Measurements from ENCODE around the gene SF3B1. TPM values are rescaled to one million over a fixed set of nuclear protein-coding genes. Genes with fewer than 3 reads are reported as not detected.

Gene SF3B1
- total and polyA plus RNA-seq, 2 experiments from 2014 or later: 196 to 216 TPM

- in situ Hi-C loops (cut with MboI): no loop called here
Measured at GRCh38 chr2:197340591-197340990, 94.2 kb downstream of the SF3B1 start.

More at GRCh38 chr2:197340591-197340990, 94.2 kb downstream of the SF3B1 start:
- no peaks in the 10 kb centered on the region for H3F3A ChIP-seq (ENCODE audit: insufficient read depth)
- no peaks in the 10 kb centered on the region for H3K36me3 ChIP-seq (ENCODE audit: low read depth)
- H3K9me3 ChIP-seq (ENCODE audit: low read depth): no peaks in the 10 kb centered on the region
- no peaks in the 10 kb centered on the region for H3K9me2 ChIP-seq (ENCODE audit: insufficient read depth)
- H4K20me1 ChIP-seq (ENCODE audit: insufficient read depth): no peaks in the 10 kb centered on the region
- H2AFZ ChIP-seq: no peak overlapping the region
- no peak overlapping the region for H3K27ac ChIP-seq
- H3K4me3 ChIP-seq: no peak overlapping the region
- no peak for TF ChIP-seq EZH2 (IDR thresholded peaks at IDR 0.05; ENCODE audit: insufficient read depth, poor library complexity, severe bottlenecking)
- no peak for TF ChIP-seq EZH2phosphoT487 (IDR thresholded peaks at IDR 0.05; ENCODE audit: insufficient read depth, low read depth)
- DNase-seq: no peak
- H3K27me3 ChIP-seq (replicated peaks; ENCODE audit: insufficient read depth): no peaks in the 10 kb centered on the region
- H3K4me1 ChIP-seq (ENCODE audit: insufficient read depth): no peaks in the 10 kb centered on the region
- no peak overlapping the region for H3K4me2 ChIP-seq (ENCODE audit: unreplicated experiment)
- 81 to 90% methylated on average over 5 of the region's 5 CpGs for WGBS, 2 experiments (ENCODE audit: low coverage in 1 of 2, low lambda C conversion rate in 2 of 2, missing lambda C conversion rate in 2 of 2)
- no peak overlapping the region for H3K9ac ChIP-seq
- no peaks in the 10 kb centered on the region for H3K79me2 ChIP-seq (ENCODE audit: insufficient read depth)

Small RNAs within 50 kb of the gene (small RNA-seq; reads per million reads assigned to genes)
- not detected for gene RF00394 (ENCODE audit: low read depth, low replicate concordance)
- not detected for gene RNU6-1029P (ENCODE audit: low read depth, low replicate concordance)

Other genes starting within 250 kb of the SF3B1 start
- gene ANKRD44, start 124.2 kb downstream of the SF3B1 start, total RNA-seq (2014; rRNA removed; shearing (Covaris generic)): 4.9 and 8.9 TPM in 2 replicates
- 2.7 and 2.9 TPM in 2 replicates for gene ANKRD44, start 124.2 kb downstream of the SF3B1 start, polyA plus RNA-seq (2016; fragmentation: Nextera tagmentation; extraction: Ambion mirVana)
- 40.4 and 44.1 TPM in 2 replicates for gene COQ10B, start 18.5 kb upstream of the SF3B1 start, total RNA-seq (2014; rRNA removed; shearing (Covaris generic))
- 57.7 and 59.4 TPM in 2 replicates for gene COQ10B, start 18.5 kb upstream of the SF3B1 start, polyA plus RNA-seq (2016; fragmentation: Nextera tagmentation; extraction: Ambion mirVana)
- 106 and 151 TPM in 2 replicates for gene HSPD1, start 64.8 kb upstream of the SF3B1 start, total RNA-seq (2014; rRNA removed; shearing (Covaris generic))
- gene HSPD1, start 64.8 kb upstream of the SF3B1 start, polyA plus RNA-seq (2016; fragmentation: Nextera tagmentation; extraction: Ambion mirVana): 209 and 214 TPM in 2 replicates
- gene HSPE1, start 65.4 kb upstream of the SF3B1 start, total RNA-seq (2014; rRNA removed; shearing (Covaris generic)): 54.6 and 83.3 TPM in 2 replicates
- gene HSPE1, start 65.4 kb upstream of the SF3B1 start, polyA plus RNA-seq (2016; fragmentation: Nextera tagmentation; extraction: Ambion mirVana): 180 and 188 TPM in 2 replicates
- 32.2 and 45.8 TPM in 2 replicates for gene MOB4, start 81.0 kb upstream of the SF3B1 start, total RNA-seq (2014; rRNA removed; shearing (Covaris generic))
- gene MOB4, start 81.0 kb upstream of the SF3B1 start, polyA plus RNA-seq (2016; fragmentation: Nextera tagmentation; extraction: Ambion mirVana): 57.6 and 67.1 TPM in 2 replicates
- 1.6 and 2.1 TPM in 2 replicates for gene RFTN2, start 240.6 kb upstream of the SF3B1 start, total RNA-seq (2014; rRNA removed; shearing (Covaris generic))
- gene RFTN2, start 240.6 kb upstream of the SF3B1 start, polyA plus RNA-seq (2016; fragmentation: Nextera tagmentation; extraction: Ambion mirVana): 2.2 and 2.6 TPM in 2 replicates